HepG2 (cell line): ENCODE measurements around the gene ARHGAP45. TPM values are rescaled to one million over a fixed set of nuclear protein-coding genes. Genes with fewer than 3 reads are reported as not detected.

Experiments used
- KMT2B ChIP-seq: IDR thresholded peaks from 2 replicates; pipeline ENCODE4 v1.6.1; 2016; ENCODE audit warnings: missing genetic modification reagents, missing compliant biosample characterization
- NFKBIZ ChIP-seq: IDR thresholded peaks from 2 replicates; pipeline ENCODE4 v1.6.1; 2018; ENCODE audit warnings: missing genetic modification reagents, missing compliant biosample characterization
- RARG ChIP-seq: sonication (generic); formaldehyde crosslinking; IDR thresholded peaks from 2 replicates; pipeline ENCODE4 v1.4.0; 2020; ENCODE audit warnings: low read depth, mild to moderate bottlenecking, missing genetic modification reagents
- STAT5B ChIP-seq: sonication (generic); formaldehyde crosslinking; IDR thresholded peaks from 2 replicates; pipeline ENCODE4 v1.4.0; 2020; ENCODE audit warnings: missing genetic modification reagents
- ZKSCAN8 ChIP-seq: IDR thresholded peaks from 2 replicates; pipeline ENCODE4 v1.6.1; 2016; ENCODE audit warnings: borderline replicate concordance, missing genetic modification reagents, missing compliant biosample characterization
- ZNF264 ChIP-seq: sonication (generic); formaldehyde crosslinking; IDR thresholded peaks from 2 replicates; pipeline ENCODE4 v1.4.0; 2020; ENCODE audit warnings: missing genetic modification reagents
- polyA plus RNA-seq, 8 experiments: library from polyadenylated mRNA; depleted of rRNA in 3 of 8; stranded (reverse) in 7 of 8; unstranded in 1 of 8; fragments of >200 nt; fragmentation: Illumina TruSeq in 4 of 8; extraction: Trizol in 4 of 8; gene quantifications; 2 replicates each; pipeline versions ENCODE4 v1.2.1 to v1.2.3, GENCODE V29; 2011 to 2016; ENCODE audit warnings: low read depth in 4 of 8, missing spikeins in 1 of 8, mixed read lengths in 1 of 8; ENCODE audit not compliant: insufficient read depth in 1 of 8
- total RNA-seq, 5 experiments: library from RNA; depleted of rRNA; stranded (reverse); fragments of >200 nt; fragmentation: Illumina TruSeq; extraction: Trizol; gene quantifications; 2 replicates each; pipeline ENCODE4 v1.2.3, GENCODE V29; 2016; ENCODE audit warnings: low read depth in 1 of 5
- TF ChIP-seq, protein P1 (sequence below): sonication (generic); formaldehyde crosslinking; IDR thresholded peaks from 2 replicates; pipeline ENCODE4 v1.4.0; 2020; ENCODE audit warnings: missing genetic modification reagents
- TF ChIP-seq, protein P2 (sequence below): sonication (generic); formaldehyde crosslinking; IDR thresholded peaks from 2 replicates; pipeline ENCODE4 v1.4.0; 2020; ENCODE audit warnings: missing genetic modification reagents
- TF ChIP-seq, protein P3 (sequence below): sonication (generic); formaldehyde crosslinking; IDR thresholded peaks from 2 replicates; pipeline ENCODE4 v1.4.0; 2020; ENCODE audit warnings: missing genetic modification reagents, low read depth, mild to moderate bottlenecking, borderline replicate concordance
- TF ChIP-seq, protein P4 (sequence below): sonication (generic); formaldehyde crosslinking; IDR thresholded peaks from 2 replicates; pipeline ENCODE4 v1.4.0; 2020; ENCODE audit warnings: mild to moderate bottlenecking, missing genetic modification reagents

ARHGAP45 gene
- total and polyA plus RNA-seq, 2 of the 13 experiments (the other 11 are each of a cell fraction or from before 2014, with no cell fraction given) = 0.84 to 32.0 TPM

DNA sequence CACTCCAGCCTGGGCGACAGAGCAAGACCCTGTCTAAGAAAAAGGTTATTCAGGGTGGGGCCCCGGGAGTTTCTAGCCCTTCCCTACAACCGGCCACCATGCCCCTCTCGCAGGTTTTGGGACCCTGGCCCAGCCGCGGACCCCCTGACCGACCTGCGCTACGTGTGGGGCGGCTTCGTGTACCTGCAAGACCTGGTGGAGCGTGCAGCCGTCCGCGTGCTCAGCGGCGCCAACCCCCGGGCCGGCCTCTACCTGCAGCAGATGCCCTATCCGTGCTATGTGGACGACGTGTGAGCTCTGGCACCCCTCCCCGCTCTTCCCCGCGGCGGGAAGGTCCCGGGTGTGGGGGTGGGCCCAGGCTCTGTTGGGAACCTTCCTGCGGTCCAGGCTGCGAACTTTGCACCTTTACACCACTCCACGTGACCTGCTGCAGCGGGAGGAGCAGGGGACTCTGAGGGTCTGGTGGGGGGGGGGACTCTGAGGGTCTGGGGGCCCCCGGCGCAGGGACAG lies 20.8 kb upstream of the ARHGAP45 start (continued):
- TF ChIP-seq, protein P1, sequence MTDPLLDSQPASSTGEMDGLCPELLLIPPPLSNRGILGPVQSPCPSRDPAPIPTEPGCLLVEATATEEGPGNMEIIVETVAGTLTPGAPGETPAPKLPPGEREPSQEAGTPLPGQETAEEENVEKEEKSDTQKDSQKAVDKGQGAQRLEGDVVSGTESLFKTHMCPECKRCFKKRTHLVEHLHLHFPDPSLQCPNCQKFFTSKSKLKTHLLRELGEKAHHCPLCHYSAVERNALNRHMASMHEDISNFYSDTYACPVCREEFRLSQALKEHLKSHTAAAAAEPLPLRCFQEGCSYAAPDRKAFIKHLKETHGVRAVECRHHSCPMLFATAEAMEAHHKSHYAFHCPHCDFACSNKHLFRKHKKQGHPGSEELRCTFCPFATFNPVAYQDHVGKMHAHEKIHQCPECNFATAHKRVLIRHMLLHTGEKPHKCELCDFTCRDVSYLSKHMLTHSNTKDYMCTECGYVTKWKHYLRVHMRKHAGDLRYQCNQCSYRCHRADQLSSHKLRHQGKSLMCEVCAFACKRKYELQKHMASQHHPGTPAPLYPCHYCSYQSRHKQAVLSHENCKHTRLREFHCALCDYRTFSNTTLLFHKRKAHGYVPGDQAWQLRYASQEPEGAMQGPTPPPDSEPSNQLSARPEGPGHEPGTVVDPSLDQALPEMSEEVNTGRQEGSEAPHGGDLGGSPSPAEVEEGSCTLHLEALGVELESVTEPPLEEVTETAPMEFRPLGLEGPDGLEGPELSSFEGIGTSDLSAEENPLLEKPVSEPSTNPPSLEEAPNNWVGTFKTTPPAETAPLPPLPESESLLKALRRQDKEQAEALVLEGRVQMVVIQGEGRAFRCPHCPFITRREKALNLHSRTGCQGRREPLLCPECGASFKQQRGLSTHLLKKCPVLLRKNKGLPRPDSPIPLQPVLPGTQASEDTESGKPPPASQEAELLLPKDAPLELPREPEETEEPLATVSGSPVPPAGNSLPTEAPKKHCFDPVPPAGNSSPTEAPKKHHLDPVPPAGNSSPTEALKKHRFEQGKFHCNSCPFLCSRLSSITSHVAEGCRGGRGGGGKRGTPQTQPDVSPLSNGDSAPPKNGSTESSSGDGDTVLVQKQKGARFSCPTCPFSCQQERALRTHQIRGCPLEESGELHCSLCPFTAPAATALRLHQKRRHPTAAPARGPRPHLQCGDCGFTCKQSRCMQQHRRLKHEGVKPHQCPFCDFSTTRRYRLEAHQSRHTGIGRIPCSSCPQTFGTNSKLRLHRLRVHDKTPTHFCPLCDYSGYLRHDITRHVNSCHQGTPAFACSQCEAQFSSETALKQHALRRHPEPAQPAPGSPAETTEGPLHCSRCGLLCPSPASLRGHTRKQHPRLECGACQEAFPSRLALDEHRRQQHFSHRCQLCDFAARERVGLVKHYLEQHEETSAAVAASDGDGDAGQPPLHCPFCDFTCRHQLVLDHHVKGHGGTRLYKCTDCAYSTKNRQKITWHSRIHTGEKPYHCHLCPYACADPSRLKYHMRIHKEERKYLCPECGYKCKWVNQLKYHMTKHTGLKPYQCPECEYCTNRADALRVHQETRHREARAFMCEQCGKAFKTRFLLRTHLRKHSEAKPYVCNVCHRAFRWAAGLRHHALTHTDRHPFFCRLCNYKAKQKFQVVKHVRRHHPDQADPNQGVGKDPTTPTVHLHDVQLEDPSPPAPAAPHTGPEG = no peak
- TF ChIP-seq KMT2B = no peak
- no peak for TF ChIP-seq ZKSCAN8 (CRISPR knock-in tag)
- TF ChIP-seq, protein P2, sequence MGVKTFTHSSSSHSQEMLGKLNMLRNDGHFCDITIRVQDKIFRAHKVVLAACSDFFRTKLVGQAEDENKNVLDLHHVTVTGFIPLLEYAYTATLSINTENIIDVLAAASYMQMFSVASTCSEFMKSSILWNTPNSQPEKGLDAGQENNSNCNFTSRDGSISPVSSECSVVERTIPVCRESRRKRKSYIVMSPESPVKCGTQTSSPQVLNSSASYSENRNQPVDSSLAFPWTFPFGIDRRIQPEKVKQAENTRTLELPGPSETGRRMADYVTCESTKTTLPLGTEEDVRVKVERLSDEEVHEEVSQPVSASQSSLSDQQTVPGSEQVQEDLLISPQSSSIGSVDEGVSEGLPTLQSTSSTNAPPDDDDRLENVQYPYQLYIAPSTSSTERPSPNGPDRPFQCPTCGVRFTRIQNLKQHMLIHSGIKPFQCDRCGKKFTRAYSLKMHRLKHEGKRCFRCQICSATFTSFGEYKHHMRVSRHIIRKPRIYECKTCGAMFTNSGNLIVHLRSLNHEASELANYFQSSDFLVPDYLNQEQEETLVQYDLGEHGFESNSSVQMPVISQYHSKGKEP (CRISPR knock-in tag) = no peak
- TF ChIP-seq STAT5B (CRISPR knock-in tag) = no peak
- 0 out of 2 replicates have a peak, but pooled peaks have one; percentile 41 for TF ChIP-seq ZNF264 (CRISPR knock-in tag)
- TF ChIP-seq NFKBIZ = no peak
- TF ChIP-seq RARG (CRISPR knock-in tag) = no peak
- TF ChIP-seq, protein P3, sequence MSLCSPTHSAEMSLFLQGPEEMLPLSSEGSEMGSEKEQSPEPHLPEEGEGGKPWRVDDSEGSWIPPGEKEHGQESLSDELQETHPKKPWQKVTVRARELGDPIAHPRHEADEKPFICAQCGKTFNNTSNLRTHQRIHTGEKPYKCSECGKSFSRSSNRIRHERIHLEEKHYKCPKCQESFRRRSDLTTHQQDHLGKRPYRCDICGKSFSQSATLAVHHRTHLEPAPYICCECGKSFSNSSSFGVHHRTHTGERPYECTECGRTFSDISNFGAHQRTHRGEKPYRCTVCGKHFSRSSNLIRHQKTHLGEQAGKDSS (CRISPR knock-in tag) = no peak
- TF ChIP-seq, protein P4, sequence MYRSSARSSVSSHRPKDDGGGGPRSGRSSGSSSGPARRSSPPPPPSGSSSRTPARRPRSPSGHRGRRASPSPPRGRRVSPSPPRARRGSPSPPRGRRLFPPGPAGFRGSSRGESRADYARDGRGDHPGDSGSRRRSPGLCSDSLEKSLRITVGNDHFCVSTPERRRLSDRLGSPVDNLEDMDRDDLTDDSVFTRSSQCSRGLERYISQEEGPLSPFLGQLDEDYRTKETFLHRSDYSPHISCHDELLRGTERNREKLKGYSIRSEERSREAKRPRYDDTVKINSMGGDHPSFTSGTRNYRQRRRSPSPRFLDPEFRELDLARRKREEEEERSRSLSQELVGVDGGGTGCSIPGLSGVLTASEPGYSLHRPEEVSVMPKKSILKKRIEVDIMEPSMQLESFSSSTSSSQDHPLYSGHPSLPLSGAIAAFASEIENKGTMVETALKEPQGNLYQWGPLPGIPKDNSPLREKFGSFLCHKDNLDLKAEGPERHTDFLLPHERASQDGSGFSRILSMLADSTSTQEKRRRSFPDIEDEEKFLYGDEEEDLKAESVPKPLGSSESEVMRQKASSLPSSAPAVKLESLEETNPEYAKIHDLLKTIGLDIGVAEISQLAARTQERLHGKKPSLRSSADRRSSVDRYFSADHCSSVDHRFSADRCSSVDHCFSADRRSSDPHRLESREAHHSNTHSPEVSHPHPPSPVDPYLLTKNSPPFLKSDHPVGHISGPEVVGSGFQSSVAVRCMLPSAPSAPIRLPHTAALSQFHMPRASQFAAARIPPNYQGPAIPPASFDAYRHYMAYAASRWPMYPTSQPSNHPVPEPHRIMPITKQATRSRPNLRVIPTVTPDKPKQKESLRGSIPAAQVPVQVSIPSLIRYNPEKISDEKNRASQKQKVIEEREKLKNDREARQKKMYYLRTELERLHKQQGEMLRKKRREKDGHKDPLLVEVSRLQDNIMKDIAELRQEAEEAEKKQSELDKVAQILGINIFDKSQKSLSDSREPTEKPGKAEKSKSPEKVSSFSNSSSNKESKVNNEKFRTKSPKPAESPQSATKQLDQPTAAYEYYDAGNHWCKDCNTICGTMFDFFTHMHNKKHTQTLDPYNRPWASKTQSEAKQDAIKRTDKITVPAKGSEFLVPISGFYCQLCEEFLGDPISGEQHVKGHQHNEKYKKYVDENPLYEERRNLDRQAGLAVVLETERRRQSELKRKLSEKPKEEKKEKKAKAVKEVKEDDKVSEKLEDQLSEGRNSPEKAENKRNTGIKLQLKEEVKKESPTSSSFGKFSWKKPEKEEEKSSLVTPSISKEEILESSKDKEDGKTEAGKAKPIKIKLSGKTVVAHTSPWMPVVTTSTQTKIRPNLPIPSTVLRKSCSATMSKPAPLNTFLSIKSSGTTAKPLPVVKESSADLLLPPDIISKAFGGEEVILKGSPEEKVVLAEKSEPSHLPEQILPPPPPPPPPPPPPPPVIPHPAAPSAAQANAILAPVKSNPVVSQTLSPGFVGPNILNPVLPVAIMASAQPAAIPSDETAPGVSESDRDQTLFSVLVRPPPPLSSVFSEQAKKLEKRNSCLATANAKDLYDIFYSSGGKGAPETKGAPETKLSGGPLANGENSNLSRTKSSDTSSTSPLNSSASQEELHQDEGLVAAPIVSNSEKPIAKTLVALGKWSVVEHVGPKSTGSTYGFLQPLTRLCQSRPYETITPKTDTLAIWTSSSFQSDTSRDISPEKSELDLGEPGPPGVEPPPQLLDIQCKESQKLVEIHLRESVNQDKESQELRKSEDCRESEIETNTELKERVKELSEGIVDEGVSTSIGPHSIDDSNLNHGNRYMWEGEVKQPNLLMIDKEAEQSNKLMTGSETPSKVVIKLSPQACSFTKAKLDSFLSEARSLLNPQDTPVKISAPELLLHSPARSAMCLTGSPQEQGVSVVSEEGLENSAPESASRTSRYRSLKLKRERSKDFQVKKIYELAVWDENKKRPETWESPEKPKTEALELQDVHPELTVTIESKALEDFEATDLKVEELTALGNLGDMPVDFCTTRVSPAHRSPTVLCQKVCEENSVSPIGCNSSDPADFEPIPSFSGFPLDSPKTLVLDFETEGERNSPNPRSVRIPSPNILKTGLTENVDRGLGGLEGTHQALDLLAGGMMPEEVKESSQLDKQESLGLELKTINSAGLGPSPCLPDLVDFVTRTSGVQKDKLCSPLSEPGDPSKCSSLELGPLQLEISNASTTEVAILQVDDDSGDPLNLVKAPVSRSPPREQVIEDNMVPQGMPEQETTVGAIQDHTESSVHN = no peak
